Measurements from ENCODE around the gene SRC. TPM values are rescaled to one million over a fixed set of nuclear protein-coding genes. Genes with fewer than 3 reads are reported as not detected.
A peak's percentile ranks its signal among the peaks of the same experiment; 100 is the strongest.

Gene SRC
- total RNA-seq, 1 experiment from 2014 or later, result 42.3 TPM

- no peak for TF ChIP-seq JUND (IDR thresholded peaks at IDR 0.05)
Observed at GRCh38 chr20:37394543-37395409, 48.8 kb downstream of the SRC start (continued).

GRCh38 chr20:37395410-37395797, 49.5 kb downstream of the SRC start:
- peaks cover 0 to 10% of the 10 kb centered on the region in 2 experiments; a peak in 1 of 4 replicates for H3K4me1 ChIP-seq (ENCODE audit: control insufficient read depth in 1 of 2, insufficient read depth in 2 of 2, low read length in 2 of 2)

More at GRCh38 chr20:37395410-37395797, 49.5 kb downstream of the SRC start:
- no peak overlapping the region for H2AFZ ChIP-seq (ENCODE audit: low read depth, low read length, poor library complexity, severe bottlenecking)
- H3K36me3 ChIP-seq (ENCODE audit: control insufficient read depth in 1 of 2, insufficient read depth in 2 of 2, low read length in 2 of 2), result peaks cover 4 to 15% of the 10 kb centered on the region in 2 experiments; a peak in 3 of 4 replicates
- no peak overlapping the region for H3K4me3 ChIP-seq (replicated peaks in 1 of 2; ENCODE audit: low read depth in 1 of 2, low read length in 2 of 2)
- ATAC-seq (no peak), DNase-seq (ENCODE audit: low read depth, low spot score) (no peak)
- no peaks in the 10 kb centered on the region for H3K9me3 ChIP-seq (ENCODE audit: control insufficient read depth in 1 of 2, insufficient read depth in 1 of 2, low read depth in 1 of 2, low read length in 2 of 2)
- ChIA-PET CTCF (no interaction called here), POLR2A (no interaction called here), RAD21 (ENCODE audit: low non-redundant PET in 1 of 2, low total read pairs in 2 of 2, uncharacterized antibody in 2 of 2, unreplicated experiment in 2 of 2) (no interaction called here)
- H3K9me2 ChIP-seq (ENCODE audit: insufficient read depth), result no peaks in the 10 kb centered on the region
- no peaks in the 10 kb centered on the region for H4K20me1 ChIP-seq (ENCODE audit: insufficient read depth)
- intact Hi-C loops (cut with micrococcal nuclease), result no loop called here
- peak overlapping the region; percentile 39; the same call in 1 of the 2 replicates for H3K27ac ChIP-seq (ENCODE audit: low read depth, low read length)
- TF ChIP-seq JUND (IDR thresholded peaks at IDR 0.05), result no peak
- no peak for TF ChIP-seq ZBTB33 (IDR thresholded peaks at IDR 0.05; ENCODE audit: extremely low read depth, insufficient replicate concordance, low read length)
- no peak for TF ChIP-seq SP1 (IDR thresholded peaks at IDR 0.05; ENCODE audit: low read depth)
- no peak for TF ChIP-seq SIN3A (IDR thresholded peaks at IDR 0.05; ENCODE audit: low read depth)
- TF ChIP-seq EZH2 (IDR thresholded peaks at IDR 0.05), result no peak
- TF ChIP-seq YY1 (IDR thresholded peaks at IDR 0.05; ENCODE audit: extremely low read depth, insufficient replicate concordance, low read depth, low read length), result no peak
- no peak for TF ChIP-seq CBX3 (IDR thresholded peaks at IDR 0.05; ENCODE audit: low read depth)
- no peak for TF ChIP-seq EGR1 (IDR thresholded peaks at IDR 0.05; ENCODE audit: low read depth)
- no peak for TF ChIP-seq POLR2A (IDR thresholded peaks at IDR 0.05; ENCODE audit: borderline replicate concordance, extremely low read depth, insufficient read depth, insufficient read length)
- no peak for TF ChIP-seq EZH2phosphoT487 (IDR thresholded peaks at IDR 0.05; ENCODE audit: borderline replicate concordance)
- TF ChIP-seq RAD21 (IDR thresholded peaks at IDR 0.05; ENCODE audit: low read depth), result no peak
- no peak for TF ChIP-seq ZFX (IDR thresholded peaks at IDR 0.05)
- TF ChIP-seq CEBPB (IDR thresholded peaks at IDR 0.05; ENCODE audit: low read depth), result no peak
- TF ChIP-seq ATF3 (IDR thresholded peaks at IDR 0.05), result no peak
- TF ChIP-seq REST (IDR thresholded peaks at IDR 0.05; ENCODE audit: low read depth), result no peak
- TF ChIP-seq SRF (IDR thresholded peaks at IDR 0.05; ENCODE audit: low read depth), result no peak
- TF ChIP-seq TCF7L2 (IDR thresholded peaks at IDR 0.05; ENCODE audit: borderline replicate concordance, extremely low read depth, insufficient read depth, insufficient read length), result no peak
- no peak overlapping the region for H3K9ac ChIP-seq (ENCODE audit: low read length)
- no peaks in the 10 kb centered on the region for H3K79me2 ChIP-seq (ENCODE audit: insufficient read depth, low read length)
- H3K27me3 ChIP-seq (ENCODE audit: insufficient read depth, low read length), result no peaks in the 10 kb centered on the region
- no TSS peak for BruUV-seq (replicated peaks)
- H3K4me2 ChIP-seq (ENCODE audit: low read length), result no peak overlapping the region

Data from HCT116 (cell line).